Smooth muscle cell of the brain vasculature (primary cell): ENCODE measurements around the gene LSM14B.
"Not testable (repeated sequence)": the region's sequence is repeated elsewhere in the genome, so short reads cannot be mapped to it uniquely, and the experiment has no call there.

Experiments
- DNase-seq: peaks from one replicate; pipeline ENCODE4 v3.0.0-alpha.2; 2012; ENCODE audit warnings: low read depth, low spot score

The LSM14B gene

DNA sequence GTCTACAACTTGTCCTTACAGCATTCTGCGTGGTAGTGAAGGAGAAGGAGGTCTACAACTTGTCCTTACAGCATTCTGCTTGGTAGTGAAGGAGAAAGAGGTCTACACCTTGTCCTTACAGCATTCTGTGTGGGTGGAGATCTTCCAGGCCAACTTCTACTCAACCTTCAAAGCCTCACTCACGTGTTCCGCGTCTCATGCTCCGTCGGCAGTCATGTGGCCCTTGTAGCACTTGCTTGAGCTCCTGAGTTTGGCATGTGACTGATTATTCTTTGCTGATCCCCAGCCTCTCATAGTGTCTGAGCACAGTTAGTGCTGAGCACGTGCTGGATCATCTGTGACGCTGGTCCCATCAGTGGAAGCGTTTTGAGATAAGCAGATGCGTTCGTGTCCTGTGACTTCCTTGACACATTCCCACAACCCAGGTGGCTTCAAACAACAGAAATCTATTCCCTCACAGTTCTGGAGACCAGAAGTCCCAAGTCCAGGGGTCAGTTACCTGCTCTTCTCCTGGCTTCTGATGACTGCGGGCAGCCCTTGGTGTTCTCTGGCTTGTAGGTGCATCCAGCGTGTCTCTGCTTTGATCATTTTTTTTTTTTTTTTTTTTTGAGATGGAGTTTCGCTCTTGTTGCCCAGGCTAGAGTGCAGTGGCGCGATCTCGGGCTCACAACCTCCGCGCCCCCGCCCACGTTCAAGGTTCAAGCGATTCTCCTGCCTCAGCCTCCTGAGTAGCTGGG, 23.9 kb downstream of the LSM14B start:
- DNase-seq: no peak

GRCh38 chr20:62147125-62147524, 24.9 kb downstream of the LSM14B start:
- DNase-seq: no peak

- no peak for DNase-seq
Observed at GRCh38 chr20:62147528-62147927, 25.3 kb downstream of the LSM14B start.

GRCh38 chr20:62148383-62148782, 26.1 kb downstream of the LSM14B start:
- DNase-seq: not testable (repeated sequence)

GRCh38 chr20:62148908-62149314, 26.6 kb downstream of the LSM14B start:
- DNase-seq: no peak

GRCh38 chr20:62149532-62150309, 27.4 kb downstream of the LSM14B start:
- no peak for DNase-seq

DNA sequence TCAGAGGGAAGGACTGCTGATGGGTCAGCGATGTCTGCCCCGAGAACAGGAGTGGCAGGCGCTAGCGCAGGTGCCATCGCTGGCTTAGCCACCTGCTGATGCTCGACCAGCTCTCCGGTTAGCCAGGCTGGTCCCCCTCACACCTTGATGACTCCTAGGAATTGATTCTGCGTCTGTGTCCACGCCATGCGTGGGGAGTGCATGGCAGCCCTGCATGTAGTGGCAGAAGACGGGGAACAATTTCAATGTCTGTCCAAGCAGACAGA, 28.0 kb downstream of the LSM14B start:
- no peak for DNase-seq

DNA sequence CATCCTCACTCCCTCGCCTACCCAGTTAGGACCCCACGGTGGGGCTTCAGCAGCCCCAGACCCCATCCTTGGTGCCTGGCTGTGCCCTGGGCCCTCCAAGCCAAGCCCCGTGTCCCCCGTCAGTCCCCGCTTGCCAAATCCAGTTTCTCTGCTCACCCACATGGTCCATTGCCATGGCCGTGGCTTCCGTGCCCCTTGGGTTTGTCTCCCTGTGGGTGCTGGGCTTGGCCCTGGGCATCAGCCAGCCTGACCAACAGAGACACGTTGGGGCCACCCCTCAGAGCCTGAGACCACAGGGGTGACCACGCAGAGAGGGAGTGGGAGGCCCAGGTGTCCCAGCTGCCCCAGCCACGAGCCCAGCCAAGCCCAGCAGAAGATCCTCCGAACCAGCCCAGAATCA, 28.9 kb downstream of the LSM14B start:
- DNase-seq: no peak

GRCh38 chr20:62151835-62152364, 29.6 kb downstream of the LSM14B start:
- DNase-seq: no peak

GRCh38 chr20:62155428-62156253, 33.4 kb downstream of the LSM14B start:
- no peak for DNase-seq

DNA sequence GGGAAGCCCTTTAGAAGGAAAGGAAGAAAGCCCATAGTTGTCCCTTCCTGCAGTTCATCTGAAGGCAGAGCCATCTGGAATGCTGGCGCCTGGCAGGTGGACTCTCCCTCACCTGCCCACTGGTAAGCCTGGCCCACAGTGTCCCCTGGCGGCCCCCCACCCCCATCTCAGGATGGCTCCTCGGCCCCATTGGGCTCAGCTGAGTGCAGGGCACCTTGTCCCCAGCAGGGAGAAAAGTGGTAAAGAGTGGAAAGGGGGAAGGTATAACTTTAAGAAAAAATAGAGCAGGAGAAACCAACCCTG, 33.9 kb downstream of the LSM14B start:
- no peak for DNase-seq

DNA sequence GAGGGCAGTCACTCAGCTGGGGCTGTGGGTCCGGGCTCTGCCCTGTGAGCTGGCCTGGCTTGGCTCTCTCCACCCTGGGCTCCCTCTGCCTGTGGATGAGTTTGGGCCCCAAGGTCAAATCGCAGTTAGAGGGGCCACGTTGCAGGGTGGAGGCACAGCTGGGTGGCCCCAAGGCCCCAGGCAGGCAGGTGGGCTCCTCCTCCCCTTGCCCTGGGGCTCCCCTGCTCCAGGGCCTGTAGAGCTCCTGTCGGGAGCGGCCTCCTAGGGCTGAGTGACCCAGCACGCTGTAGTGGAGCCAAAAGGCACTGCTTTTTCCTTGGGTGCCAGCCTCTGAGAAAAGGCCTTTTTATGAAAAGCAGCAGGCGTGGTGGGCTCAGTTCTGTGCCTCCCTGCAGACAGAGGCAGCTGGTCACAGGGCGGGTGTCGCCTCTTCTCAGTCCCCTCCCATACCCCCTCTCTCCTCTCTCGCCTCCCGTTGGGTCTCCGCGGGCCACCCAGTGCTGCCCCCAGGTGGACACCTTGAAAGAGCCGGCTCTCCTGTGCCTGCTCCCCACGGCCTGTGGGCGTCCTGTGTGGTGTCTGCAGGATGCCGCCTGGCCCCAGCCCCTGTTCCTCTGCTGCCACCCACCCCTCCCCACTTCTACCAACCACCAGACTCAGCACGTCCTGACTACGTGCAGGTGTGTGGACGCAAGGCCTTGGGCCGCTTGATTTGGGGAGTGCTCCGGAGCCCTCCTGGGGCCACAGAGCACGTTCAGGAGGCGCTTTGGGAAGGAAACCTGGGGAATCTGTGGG, 34.5 kb downstream of the LSM14B start:
- DNase-seq: no peak

DNA sequence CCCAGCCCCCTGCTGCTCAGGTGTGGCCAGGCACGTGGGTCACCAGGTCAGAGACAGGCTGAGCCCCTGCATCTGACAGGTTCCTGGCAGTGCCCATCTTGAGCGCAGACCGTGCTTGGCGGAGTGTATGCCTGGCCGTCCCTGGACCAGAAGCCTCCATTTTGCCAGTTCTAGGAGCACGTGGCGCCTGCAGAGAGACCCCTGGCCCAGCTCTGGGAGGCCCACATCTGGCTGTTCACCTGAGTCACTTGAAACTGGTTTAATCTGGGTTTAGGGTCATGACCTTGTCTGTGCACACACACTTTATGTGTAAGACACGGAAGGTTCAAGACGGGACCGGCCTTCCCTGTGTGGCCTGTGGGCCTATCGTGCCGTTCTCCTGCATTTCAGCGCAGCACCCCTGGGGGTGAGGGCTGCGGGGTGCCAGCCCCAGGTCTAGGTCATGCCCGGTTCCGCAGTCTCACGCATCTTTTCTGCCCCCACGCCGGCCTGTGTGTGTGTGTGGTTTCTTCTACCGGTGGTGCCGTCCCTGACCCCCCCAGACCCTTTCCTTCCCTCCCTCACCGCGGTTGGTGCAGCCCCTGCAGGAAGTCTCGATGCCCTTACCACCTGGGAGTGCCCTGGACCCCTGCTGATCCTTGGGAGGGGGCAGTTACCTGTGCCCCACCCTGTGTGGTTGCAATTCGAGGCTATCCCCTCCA, 35.3 kb downstream of the LSM14B start:
- DNase-seq: no peak

GRCh38 chr20:62158088-62158400, 35.8 kb downstream of the LSM14B start:
- DNase-seq: no peak

DNA sequence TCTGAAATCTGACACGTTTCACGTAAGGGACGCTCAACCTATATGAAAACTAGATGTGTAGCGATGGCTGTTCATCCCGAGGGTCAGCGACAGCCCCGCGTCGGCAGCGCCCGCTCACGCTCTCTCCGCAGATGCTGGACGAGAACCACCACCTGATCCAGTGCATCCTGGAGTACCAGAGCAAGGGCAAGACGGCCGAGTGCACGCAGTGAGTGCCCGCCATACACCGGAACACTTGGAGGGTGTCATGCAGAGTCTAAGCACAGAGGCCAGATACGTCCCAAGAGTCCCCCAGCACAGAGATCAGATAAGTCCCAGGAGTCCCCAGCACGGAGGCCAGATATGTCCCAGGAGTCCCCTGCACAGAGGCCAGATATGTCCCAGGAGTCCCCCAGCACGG, 36.3 kb downstream of the LSM14B start:
- DNase-seq: no peak

- no peak for DNase-seq
Observed at GRCh38 chr20:62159052-62159451, 36.8 kb downstream of the LSM14B start.

- no peak for DNase-seq
Observed at GRCh38 chr20:62159839-62160238, 37.6 kb downstream of the LSM14B start.

DNA sequence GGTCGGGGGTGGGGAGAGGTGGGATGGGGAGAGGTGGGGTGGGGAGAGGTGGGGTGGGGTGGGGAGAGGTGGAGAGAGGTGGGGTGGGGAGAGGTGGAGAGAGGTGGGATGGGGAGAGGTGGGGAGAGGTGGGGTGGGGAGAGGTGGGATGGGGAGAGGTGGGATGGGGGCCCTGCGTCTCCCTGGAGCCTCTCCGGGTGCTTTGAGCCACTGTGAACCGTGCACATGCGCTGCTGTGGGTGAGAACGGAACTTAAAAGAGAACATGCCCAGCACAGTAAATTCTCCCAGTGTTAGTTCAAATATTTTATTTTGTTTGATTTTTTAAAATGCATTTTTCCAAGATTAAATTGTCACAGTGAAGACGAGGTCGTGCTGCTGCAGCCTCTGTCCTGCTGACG, 38.0 kb downstream of the LSM14B start:
- DNase-seq: no peak

GRCh38 chr20:62160876-62161275, 38.6 kb downstream of the LSM14B start:
- no peak for DNase-seq

GRCh38 chr20:62161347-62161746, 39.1 kb downstream of the LSM14B start:
- no peak for DNase-seq

DNA sequence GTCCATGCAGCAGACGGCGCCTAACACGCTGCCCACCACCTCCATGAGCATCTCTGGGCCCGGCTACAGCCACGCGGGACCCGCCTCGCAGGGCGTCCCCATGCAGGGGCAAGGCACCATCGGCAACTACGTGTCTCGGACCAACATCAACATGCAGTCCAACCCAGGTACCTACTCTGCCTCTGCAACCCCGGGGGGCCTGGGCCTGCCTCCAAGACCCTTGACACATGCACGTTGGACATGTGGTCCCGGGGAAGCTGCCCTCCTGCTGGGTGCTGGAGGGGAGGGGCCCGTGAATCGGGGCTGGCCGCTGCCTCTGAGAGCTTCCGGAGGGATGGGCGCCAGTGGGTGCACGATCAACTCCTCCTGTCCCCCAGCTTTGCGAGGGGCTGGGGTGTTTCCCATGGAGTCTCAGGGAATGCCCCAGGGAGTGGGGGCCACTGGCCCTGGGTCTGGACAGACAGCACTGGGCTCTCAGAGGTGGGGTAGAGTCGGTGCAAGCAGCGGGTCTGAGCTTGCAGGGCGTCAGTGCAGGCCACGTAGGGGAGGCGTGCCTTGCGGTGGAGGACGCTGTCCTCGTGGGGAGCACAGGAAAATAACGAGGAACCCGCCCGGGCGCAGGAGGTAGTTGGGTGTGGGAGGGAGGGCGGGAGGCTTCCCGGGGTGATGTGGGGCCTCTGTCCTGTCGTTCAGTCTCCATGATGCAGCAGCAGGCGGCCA, 40.6 kb downstream of the LSM14B start:
- no peak for DNase-seq
